ENCODE results near the gene NUP85.

The NUP85 gene

GRCh38 chr17:75232786-75233185 lies 27.3 kb downstream of the NUP85 start:
- no peak for DNase-seq (ENCODE audit: low read depth in 2 of 2)
- TF ChIP-seq CTCF (IDR thresholded peaks at IDR 0.05; ENCODE audit: low read depth, low read length): no peak
- no peak overlapping the region for H3K4me3 ChIP-seq (replicated peaks in 1 of 2; ENCODE audit: low read depth in 2 of 2, low read length in 2 of 2)

GRCh38 chr17:75237100-75238014 lies 31.9 kb downstream of the NUP85 start:
- DNase-seq (ENCODE audit: low read depth in 2 of 2): no peak
- TF ChIP-seq CTCF (IDR thresholded peaks at IDR 0.05; ENCODE audit: low read depth, low read length): no peak
- H3K4me3 ChIP-seq (replicated peaks in 1 of 2; ENCODE audit: low read depth in 2 of 2, low read length in 2 of 2): no peak overlapping the region

GRCh38 chr17:75238020-75238580 lies 32.6 kb downstream of the NUP85 start:
- no peak for TF ChIP-seq CTCF (IDR thresholded peaks at IDR 0.05; ENCODE audit: low read depth, low read length)
- H3K4me3 ChIP-seq (replicated peaks in 1 of 2; ENCODE audit: low read depth in 2 of 2, low read length in 2 of 2): no peak overlapping the region
- DNase-seq (ENCODE audit: low read depth in 2 of 2): no peak

- H3K4me3 ChIP-seq (replicated peaks in 1 of 2; ENCODE audit: low read depth in 2 of 2, low read length in 2 of 2): no peak overlapping the region
- peak; percentile 73 to 76 for DNase-seq (ENCODE audit: low read depth in 2 of 2)
- TF ChIP-seq CTCF (IDR thresholded peaks at IDR 0.05; ENCODE audit: low read depth, low read length): peak; percentile 86
Observed at GRCh38 chr17:75238684-75239191, 33.3 kb downstream of the NUP85 start.

- H3K4me3 ChIP-seq (replicated peaks in 1 of 2; ENCODE audit: low read depth in 2 of 2, low read length in 2 of 2): no peak overlapping the region
- no peak for DNase-seq (ENCODE audit: low read depth in 2 of 2)
- no peak for TF ChIP-seq CTCF (IDR thresholded peaks at IDR 0.05; ENCODE audit: low read depth, low read length)
Observed at GRCh38 chr17:75239214-75239613, 33.7 kb downstream of the NUP85 start.

- no peak overlapping the region for H3K4me3 ChIP-seq (replicated peaks in 1 of 2; ENCODE audit: low read depth in 2 of 2, low read length in 2 of 2)
- TF ChIP-seq CTCF (IDR thresholded peaks at IDR 0.05; ENCODE audit: low read depth, low read length): no peak
- no peak for DNase-seq (ENCODE audit: low read depth in 2 of 2)
Observed at GRCh38 chr17:75239778-75240393, 34.4 kb downstream of the NUP85 start.

Data from cardiac fibroblast (primary cell).